Measurements from ENCODE around the gene PROX2. TPM values are rescaled to one million over a fixed set of nuclear protein-coding genes. Genes with fewer than 3 reads are reported as not detected.

Gene PROX2
- total RNA-seq, 1 donor from 2014 or later, result not detected

DNA sequence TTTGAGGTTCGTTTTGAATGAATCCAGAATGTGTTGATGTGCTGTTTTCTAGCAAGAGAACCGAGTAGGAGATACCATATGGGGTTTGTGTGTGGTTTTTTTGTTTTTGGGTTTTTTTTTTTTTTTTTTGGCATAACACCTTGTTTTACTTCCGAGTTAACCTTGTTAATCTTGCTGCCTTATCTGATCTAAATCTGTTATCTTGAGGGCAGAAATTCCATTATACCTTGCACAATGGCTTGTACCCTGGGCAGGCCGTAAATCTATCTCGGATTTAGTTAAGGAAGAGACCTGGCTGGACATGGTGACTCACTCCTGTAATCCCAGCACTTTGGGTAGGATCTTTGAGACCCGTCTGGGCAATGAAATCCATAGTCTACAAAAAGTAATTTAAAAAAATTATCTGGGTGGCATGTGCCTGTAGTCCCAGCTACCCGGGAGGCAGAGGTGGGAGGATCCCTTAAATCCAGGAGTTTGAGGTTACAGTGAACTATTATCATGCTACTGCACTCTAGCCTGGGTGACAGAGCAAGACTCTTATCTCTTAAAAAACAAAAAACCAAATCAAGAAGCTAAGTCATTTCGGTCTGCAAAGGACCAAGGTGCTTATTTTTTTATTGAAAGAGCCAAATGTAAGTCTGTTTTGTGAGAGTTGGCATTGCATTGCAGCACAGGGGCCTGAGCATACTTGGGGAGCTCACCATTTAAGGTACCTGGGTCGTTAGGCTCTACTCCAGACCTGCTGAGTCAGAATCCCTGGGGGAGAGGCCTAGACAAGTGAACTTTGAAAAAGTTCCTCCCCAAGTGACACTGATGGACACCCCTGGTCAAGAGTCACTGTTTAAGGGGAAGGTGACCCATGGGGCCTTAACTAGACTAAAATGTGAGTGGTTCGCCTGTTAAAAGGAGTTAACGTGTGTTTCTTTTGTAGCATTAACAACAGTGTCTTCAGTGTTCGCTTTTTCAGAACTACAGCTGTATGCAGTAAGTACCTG is 12.5 kb upstream of the PROX2 start:
- intact Hi-C loops (cut with DNase I), result no loop called here
- DNase-seq (no peak), ATAC-seq (ENCODE audit: poor library complexity) (no peak)

DNA sequence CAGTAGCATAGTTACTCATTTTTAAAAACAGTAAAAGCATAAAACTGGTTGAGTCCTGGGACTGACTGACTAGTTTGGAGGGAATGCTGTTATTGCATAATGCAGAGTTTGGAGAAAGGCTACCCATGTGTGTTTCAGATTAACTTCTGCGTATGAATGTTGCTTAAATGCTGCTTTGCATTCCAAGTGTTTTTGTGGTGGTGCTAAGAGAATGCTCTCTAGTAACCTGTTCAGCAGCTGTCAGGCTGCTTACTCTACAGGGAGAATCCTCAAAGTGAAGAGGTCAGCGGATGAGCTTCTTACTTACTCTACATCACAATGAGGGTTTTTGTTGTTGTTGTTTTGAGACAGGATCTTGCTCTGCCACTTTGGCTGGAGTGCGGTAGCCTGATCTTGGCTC is 10.1 kb upstream of the PROX2 start:
- intact Hi-C loops (cut with DNase I), result no loop called here
- DNase-seq (no peak), ATAC-seq (ENCODE audit: poor library complexity) (no peak)

DNA sequence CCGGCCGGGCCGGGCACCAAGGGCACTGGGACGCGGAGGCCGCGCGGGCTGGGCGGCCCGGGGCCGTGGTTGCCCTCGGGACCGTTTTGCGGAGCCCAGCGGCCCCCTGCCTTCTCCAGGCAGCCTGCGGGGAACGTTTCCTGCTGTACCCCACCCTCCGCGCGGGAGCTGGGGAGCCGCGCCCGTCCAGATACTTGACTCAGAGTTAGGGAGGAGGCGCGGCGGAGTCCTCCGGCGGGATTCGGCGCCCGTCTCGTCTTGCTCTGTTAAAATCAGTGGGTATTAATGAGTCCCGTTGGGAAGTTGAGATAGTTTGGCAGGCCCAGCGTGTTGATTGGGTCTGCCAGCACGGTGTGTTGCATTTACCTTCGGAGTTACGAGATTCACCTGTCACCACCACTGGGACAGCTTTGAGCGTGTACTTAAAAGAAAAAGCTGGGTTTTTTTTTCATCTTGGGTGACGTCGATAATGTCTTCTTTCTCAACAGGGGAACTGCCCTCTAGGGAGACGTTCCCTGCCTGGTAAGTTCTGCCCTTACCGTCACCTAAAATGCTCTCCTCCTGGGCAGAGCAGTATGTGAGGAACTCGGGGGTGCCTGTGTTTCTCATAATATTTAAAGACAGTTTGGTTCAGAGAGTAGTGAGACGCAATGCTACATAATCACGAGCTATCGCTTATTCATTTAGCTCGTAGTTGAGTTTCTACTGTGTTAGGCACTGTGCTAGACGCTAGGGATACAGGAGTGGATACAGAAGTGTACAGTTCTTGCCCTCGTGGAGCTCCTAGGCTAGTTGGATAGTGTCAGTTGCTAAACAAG is 6.4 kb upstream of the PROX2 start:
- peak; percentile 58 for ATAC-seq (ENCODE audit: poor library complexity)
- intact Hi-C loops (cut with DNase I), result no loop called here
- DNase-seq, result peak; percentile 61

DNA sequence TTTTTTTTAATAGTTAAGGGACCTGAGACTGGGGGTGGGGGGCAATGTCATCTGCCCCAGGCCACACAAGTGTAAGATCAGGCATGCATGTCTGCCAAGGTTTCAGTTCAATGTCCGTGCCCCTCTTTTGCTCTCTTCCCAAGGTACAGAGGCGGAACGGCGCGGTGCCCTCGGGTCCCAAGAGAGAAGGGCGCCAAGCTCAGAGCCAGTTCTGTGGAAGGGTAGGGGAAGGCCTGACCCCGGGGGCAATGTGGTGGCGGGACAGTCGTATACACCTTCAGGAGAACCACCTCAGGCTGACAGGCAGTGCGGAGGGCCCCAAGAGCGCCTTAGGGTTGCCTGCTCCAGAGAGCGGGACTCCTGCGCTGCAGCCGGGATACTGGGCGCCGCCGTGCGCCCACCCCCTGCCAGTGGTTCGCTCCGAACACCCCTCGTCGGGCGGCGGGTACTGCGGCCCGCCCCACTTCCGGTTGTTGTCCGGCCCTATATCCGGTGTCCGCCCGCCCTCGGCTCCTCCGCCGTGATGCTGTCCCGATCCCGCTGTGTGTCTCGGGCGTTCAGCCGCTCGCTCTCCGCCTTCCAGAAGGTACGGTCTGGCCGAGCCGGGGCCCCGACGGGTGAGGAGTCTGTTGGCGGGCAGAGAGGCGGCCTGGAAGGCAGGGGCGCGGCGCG is 5.6 kb upstream of the PROX2 start, which contains the start of gene DLST:
TSS of gene DLST (plus strand) at position 486 of the 672 bp plus-strand sequence. CDS start at position 524, 38 bp downstream.
- peak; percentile 92 for DNase-seq
- intact Hi-C loops (cut with DNase I), result no loop called here
- ATAC-seq (ENCODE audit: poor library complexity), result peak; percentile 99

DNA sequence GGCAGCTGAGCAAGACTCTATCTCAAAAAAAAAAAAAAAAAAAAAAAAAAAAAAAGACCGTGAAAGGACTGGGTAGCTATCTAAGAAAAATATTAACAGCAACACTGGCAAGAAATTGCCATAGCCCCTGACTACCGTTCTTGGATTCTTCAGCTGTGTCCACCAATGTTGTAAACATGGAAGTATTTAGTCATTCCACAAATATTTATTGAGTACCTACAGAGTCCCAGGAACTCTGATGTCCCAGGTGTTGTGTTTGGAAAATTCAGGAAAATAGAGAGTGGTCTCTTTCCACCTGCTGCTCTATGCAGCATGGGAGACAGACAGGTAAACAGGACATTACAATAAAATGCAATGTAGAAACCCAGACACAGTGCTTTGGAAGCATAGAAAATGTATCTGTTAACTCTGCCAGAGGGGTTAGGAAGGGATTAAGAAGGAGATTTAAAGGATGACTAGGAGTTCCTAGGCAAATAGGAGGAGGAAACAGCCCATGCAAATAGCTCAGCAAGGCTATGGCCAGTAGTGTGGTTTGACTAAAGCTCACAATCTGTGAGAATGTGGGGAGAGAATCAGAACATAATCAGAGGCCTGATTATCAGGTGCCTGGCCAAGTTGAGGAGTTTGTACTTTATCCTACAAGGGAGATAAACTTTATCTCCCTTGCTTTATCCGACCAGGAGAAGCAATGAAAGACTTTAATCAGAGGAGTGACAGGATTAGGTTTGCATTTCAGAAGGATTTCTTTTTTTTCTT is 3.7 kb upstream of the PROX2 start:
- ATAC-seq (ENCODE audit: poor library complexity) (no peak), DNase-seq (no peak)
- intact Hi-C loops (cut with DNase I), result no loop called here

DNA sequence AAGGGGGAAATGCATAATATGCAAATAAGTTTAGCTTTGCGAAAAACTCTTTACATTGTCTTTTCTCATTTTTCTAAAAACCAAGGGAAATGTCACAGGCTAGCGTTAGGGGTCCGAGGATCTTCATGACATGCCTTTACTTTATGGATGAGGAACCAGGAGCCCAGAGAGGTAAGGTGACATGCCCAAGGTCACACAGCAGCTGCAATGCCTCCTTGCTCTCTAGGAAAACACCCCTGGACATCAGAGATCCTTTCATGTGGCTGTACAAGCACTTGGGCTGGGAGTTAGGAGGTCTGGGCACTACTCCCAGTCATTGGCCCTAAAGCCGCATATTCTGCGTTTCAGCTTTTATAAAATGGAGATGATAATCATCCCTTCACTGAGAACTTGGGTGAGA is 741 bp downstream of the PROX2 start:
- DNase-seq (no peak), ATAC-seq (ENCODE audit: poor library complexity) (no peak)
- intact Hi-C loops (cut with DNase I), result no loop called here

DNA sequence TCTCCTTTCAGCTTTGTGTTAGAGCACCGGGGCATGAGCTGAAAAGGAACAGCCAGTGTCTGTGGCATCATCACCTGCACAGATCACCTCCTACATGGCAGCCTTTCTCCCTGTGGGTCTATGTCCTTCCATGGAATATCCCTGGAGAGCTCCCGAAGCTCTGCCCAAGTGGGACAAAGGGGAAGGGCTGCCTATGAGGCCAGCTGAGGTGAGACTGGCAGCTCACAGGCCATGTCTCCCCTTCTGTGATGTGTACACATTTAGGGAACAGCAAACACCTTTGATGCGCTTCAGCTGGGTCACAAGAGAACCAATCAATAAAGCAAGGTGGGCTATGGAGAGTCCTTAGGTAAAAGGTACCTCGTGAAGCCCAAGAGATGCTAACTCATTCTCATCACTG is 4.1 kb downstream of the PROX2 start:
- intact Hi-C loops (cut with DNase I), result no loop called here
- DNase-seq (no peak), ATAC-seq (ENCODE audit: poor library complexity) (no peak)

DNA sequence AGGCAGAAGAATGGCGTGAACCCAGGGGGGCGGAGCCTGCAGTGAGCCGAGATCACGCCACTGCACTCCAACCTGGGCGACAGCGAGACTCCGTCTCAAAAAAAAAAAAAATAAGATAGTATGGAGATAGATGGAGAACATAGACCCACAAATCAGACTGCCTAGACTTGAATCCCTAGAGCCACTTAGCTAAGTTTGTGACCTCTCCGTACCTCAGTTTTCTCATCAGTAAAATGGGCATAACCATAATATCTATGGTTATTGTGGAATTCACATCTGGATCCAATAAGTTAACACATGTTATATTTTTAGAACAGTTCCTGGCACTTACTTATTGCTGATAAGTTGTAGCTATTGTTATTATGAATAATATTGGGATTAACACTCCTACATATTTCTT is 7.2 kb downstream of the PROX2 start:
- no peak for ATAC-seq (ENCODE audit: poor library complexity)
- intact Hi-C loops (cut with DNase I), result no loop called here
- no peak for DNase-seq

DNA sequence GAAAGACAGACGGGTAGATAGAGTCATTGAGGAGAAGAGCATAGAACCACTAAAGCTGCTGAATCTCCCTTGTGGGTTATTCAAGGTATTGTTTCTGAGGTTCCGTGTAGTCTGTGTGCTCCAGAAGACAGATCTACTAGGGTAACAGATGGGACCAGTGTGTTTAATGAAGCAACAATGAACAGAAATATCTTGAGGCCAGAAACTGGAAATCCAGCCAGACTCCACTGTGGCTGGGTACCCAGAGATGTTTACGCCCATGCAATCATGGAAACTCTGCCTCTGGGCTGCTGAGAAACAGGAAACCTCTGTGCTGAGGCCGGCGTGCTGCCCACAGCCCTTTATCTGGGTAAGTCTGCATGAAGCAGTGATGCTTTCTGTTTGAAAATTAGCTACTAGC is 8.3 kb downstream of the PROX2 start:
- intact Hi-C loops (cut with DNase I), result no loop called here
- DNase-seq, result peak; percentile 59
- ATAC-seq (ENCODE audit: poor library complexity), result no peak

DNA sequence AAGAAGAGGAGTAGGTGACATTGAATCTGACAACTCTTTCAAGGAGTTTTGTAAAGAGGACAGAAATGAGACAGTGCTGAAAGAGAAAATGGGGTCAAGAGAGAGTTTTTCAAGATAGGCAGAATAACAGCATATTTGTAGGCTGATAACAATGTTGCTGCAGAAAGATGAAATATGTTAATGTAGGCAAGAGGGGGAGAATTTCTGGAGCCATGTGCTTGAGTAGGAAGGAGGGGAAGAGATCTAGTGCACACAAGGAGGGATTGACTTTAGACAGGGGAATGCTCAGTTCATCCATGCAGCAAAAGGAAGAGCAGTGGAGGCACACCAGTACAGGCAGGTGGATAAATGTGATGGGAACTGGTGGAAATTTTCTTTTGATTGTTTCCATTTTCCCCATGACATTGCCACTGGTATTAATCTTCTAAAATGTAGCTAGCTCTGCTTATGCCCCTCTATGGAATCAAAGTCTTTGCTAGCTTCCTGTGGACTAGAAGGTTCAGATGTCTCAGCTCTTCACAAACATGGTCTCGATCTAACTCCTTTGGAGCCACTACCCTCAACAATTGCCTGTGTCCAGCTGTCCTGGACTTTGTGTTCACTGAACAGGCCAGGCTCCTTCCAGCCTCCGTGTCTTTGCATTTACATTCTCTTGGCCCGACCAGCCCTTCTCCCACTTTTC is 9.1 kb downstream of the PROX2 start:
- intact Hi-C loops (cut with DNase I), result no loop called here
- DNase-seq (no peak), ATAC-seq (ENCODE audit: poor library complexity) (no peak)

DNA sequence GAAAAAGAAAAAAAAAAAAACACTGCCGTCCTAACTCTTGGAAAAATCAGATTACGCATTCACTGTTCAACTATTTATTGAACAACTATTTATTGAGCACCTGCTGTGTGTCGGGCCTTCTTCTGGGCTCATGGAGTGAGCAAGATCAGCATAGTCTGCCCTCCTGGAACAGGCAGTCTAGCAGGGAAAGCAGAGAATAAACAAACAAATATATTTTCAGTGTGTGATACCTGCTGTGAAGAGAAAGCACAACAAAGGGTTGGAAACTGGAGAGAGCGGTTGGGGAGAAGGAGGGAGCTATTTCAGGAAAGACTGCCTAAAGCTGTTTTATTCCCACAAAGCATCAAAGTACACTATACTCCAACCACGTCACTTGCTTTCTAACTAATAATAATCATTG is 10.8 kb downstream of the PROX2 start:
- ATAC-seq (ENCODE audit: poor library complexity), result no peak

DNA sequence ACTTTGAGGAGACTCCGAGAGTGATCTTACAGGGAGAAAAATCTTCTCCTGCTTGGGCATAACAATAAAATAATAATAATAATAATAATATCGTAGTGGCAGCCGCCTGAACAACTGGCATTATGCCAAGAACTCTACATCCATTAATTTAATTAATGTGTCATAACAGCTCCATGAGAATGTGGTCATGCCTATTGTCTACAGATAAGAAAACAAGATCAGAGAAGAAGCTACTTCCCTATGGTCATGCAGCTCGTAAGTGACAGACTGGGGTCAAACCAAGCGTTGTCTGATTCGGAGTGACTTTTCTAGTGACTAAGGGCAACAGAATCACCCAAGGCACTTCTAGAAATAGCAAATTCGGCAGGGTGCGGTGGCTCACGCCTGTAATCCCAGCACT is 11.7 kb downstream of the PROX2 start:
- intact Hi-C loops (cut with DNase I), result loop anchor here (5.0 kb wide), 2 partner anchors 38 to 228 kb away; no protein-coding TSS in a partner anchor
- ATAC-seq (ENCODE audit: poor library complexity) (no peak), DNase-seq (no peak)

More for the DNA sequence above, 10.8 kb downstream of the PROX2 start:
- DNase-seq, result no peak
- intact Hi-C loops (cut with DNase I), result no loop called here

DNA sequence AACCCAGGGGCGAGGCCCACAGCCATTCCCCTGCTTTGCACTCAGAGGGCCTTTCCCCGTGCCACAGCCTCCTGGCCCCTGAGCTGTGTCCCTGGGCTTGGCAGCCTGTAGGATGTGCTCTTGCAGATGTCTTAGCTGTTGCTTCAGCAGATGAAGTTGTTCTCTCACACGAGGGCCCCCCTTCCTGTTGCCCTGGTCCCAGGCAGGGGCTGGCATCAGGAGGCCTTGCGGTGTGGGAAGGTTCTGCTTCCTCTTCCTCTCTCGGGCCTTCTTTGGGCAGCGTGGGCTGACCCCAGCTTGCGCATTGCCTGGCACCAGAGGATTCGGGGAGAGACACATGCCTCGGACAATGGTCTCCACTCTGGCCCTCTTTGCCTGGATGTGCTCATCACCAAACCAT is 12.7 kb downstream of the PROX2 start:
- no peak for DNase-seq
- intact Hi-C loops (cut with DNase I), result loop anchor here (5.0 kb wide), 2 partner anchors 39 to 229 kb away; no protein-coding TSS in a partner anchor

DNA sequence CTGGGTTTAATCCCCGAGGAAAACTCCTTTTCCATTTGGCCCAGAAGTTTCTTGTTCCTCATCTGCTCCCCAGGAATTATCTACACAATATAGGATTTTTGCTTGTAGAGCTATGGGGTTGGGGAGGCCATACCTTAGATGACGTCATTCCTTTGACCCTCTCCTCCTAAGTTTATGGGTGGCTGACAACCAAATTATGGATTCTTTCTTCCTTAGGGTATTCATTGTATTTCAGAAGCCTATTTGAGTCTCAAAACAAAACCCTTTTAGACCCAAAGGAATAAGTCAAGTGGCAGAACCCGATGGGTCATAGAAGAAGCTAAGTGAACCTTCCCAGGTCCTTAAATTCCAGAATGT is 14.2 kb downstream of the PROX2 start:
- intact Hi-C loops (cut with DNase I), result loop anchor here (5.0 kb wide), 2 partner anchors 41 to 231 kb away; no protein-coding TSS in a partner anchor
- ATAC-seq (ENCODE audit: poor library complexity), result no peak
- DNase-seq, result no peak

More for the DNA sequence above, 12.7 kb downstream of the PROX2 start:
- peak; percentile 11 for ATAC-seq (ENCODE audit: poor library complexity)

DNA sequence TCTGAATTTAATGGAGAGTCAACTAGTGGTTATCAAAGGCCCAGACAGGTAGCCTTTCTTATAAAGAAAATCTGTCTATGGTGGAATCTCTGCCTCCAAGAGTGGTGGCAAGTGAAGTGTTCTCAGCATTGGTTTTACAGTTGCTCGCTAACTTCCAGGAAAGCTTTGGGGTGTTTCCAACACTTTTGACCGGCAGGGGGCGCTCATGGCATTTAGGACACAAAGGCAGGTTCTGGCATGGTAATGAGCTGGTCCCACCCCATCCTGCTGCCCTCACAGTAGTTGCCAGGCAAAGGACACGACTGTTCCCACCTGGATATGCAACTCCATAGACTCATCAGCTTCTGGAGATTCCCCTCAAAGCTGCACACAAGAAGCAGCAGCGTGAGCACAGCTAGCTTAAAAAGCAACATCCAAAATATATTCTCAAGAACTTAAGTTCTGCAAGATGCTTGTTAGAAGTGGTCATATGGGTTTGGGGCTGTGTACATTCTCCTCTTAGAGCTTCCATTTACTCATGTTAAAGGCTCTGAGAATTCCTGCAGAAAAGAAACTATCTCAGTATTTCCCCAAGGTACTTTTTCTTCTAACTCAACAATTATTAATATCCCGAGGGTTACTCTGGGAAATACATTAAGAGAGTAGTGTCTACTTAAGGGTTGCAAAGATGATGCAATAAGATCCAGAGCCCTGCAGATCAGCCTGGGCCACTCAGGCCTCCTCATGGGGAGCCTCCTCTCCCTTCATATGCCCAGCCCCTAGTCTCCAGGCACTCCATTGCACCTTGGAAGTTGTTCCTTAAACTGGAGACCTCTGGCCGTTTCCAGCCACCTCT is 14.8 kb downstream of the PROX2 start:
- intact Hi-C loops (cut with DNase I), result loop anchor here (5.0 kb wide), 2 partner anchors 41 to 231 kb away; no protein-coding TSS in a partner anchor
- DNase-seq, result peak; percentile 95
- ATAC-seq (ENCODE audit: poor library complexity), result peak; percentile 89

DNA sequence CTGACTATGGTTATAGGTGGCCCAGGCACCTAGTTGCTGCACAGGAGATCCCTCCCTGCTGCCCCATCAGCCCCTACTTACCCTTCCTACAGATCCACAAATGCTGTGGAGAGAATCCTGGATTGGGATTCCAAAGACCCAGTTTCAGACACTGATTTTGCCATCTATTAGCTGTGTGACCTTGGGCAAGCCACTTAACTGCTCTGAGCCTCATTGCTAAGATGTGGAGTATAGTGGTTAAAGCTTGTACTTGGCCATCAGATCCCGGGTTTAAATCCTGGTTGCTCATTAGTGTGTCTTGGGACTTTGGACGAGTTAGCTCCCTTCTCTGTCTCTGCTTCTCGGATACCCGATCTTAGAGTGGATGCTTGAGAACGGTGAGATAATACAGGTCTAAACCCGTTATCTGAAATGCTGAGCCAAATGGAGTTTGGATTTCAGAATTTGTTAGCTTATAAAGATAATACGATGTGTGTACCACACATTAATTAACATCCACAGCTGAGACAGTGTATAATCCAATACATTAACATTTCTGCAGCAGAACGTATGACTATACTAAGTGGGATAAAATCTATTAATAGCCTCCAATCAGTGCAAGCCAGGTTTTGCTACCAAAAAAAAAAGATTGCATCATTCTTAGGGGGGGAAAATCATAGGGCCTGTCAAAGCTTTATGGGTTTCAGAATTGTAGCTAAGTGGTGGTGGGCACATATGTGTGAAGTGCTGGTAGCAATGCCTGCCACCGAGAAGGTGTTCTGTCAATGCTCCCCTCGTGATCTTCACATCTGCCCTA is 16.0 kb downstream of the PROX2 start:
- ATAC-seq (ENCODE audit: poor library complexity), result no peak
- no peak for DNase-seq

More for the DNA sequence above, 16.0 kb downstream of the PROX2 start:
- intact Hi-C loops (cut with DNase I), result loop anchor here (5.0 kb wide), 2 partner anchors 42 to 232 kb away; no protein-coding TSS in a partner anchor
